Measurements from ENCODE around the gene ARHGAP15. TPM values are rescaled to one million over a fixed set of nuclear protein-coding genes. Genes with fewer than 3 reads are reported as not detected.

The ARHGAP15 gene
- total RNA-seq, 1 donor from 2014 or later: not detected

GRCh38 chr2:143151111-143151752 lies 22.0 kb downstream of the ARHGAP15 start:
- H3K36me3 ChIP-seq (ENCODE audit: control insufficient read depth, insufficient read depth, low read length): no peaks in the 10 kb centered on the region
- H3K27me3 ChIP-seq (ENCODE audit: control insufficient read depth, insufficient read depth, low read length): no peaks in the 10 kb centered on the region
- no peak for TF ChIP-seq CTCF (IDR thresholded peaks at IDR 0.05; ENCODE audit: insufficient read depth, low read length, poor library complexity, severe bottlenecking)
- H3K4me3 ChIP-seq (ENCODE audit: low read depth, low read length): no peak overlapping the region
- DNase-seq (ENCODE audit: low read depth): no peak

GRCh38 chr2:143152219-143152618 lies 23.0 kb downstream of the ARHGAP15 start:
- Histone ChIP-seq H3K36me3 (ENCODE audit: control insufficient read depth, insufficient read depth, low read length) (no peaks in the 10 kb centered on the region), H3K4me3 (ENCODE audit: low read depth, low read length) (no peak overlapping the region), H3K27me3 (ENCODE audit: control insufficient read depth, insufficient read depth, low read length) (no peaks in the 10 kb centered on the region)
- no peak for TF ChIP-seq CTCF (IDR thresholded peaks at IDR 0.05; ENCODE audit: insufficient read depth, low read length, poor library complexity, severe bottlenecking)
- no peak for DNase-seq (ENCODE audit: low read depth)

- no peaks in the 10 kb centered on the region for H3K36me3 ChIP-seq (ENCODE audit: control insufficient read depth, insufficient read depth, low read length)
- DNase-seq (ENCODE audit: low read depth): no peak
- TF ChIP-seq CTCF (IDR thresholded peaks at IDR 0.05; ENCODE audit: insufficient read depth, low read length, poor library complexity, severe bottlenecking): no peak
- H3K4me3 ChIP-seq (ENCODE audit: low read depth, low read length): no peak overlapping the region
- H3K27me3 ChIP-seq (ENCODE audit: control insufficient read depth, insufficient read depth, low read length): no peaks in the 10 kb centered on the region
Measured at GRCh38 chr2:143152637-143153036, 23.4 kb downstream of the ARHGAP15 start.

GRCh38 chr2:143155661-143156060 lies 26.4 kb downstream of the ARHGAP15 start:
- no peak for DNase-seq (ENCODE audit: low read depth)
- Histone ChIP-seq H3K36me3 (ENCODE audit: control insufficient read depth, insufficient read depth, low read length) (no peaks in the 10 kb centered on the region), H3K4me3 (ENCODE audit: low read depth, low read length) (no peak overlapping the region), H3K27me3 (ENCODE audit: control insufficient read depth, insufficient read depth, low read length) (no peaks in the 10 kb centered on the region)
- TF ChIP-seq CTCF (IDR thresholded peaks at IDR 0.05; ENCODE audit: insufficient read depth, low read length, poor library complexity, severe bottlenecking): no peak

GRCh38 chr2:143157001-143157400 lies 27.8 kb downstream of the ARHGAP15 start:
- no peak for TF ChIP-seq CTCF (IDR thresholded peaks at IDR 0.05; ENCODE audit: insufficient read depth, low read length, poor library complexity, severe bottlenecking)
- no peaks in the 10 kb centered on the region for H3K36me3 ChIP-seq (ENCODE audit: control insufficient read depth, insufficient read depth, low read length)
- no peaks in the 10 kb centered on the region for H3K27me3 ChIP-seq (ENCODE audit: control insufficient read depth, insufficient read depth, low read length)
- no peak for DNase-seq (ENCODE audit: low read depth)
- H3K4me3 ChIP-seq (ENCODE audit: low read depth, low read length): no peak overlapping the region

GRCh38 chr2:143157418-143157817 lies 28.2 kb downstream of the ARHGAP15 start:
- TF ChIP-seq CTCF (IDR thresholded peaks at IDR 0.05; ENCODE audit: insufficient read depth, low read length, poor library complexity, severe bottlenecking): no peak
- H3K27me3 ChIP-seq (ENCODE audit: control insufficient read depth, insufficient read depth, low read length): no peaks in the 10 kb centered on the region
- DNase-seq (ENCODE audit: low read depth): no peak
- no peak overlapping the region for H3K4me3 ChIP-seq (ENCODE audit: low read depth, low read length)
- no peaks in the 10 kb centered on the region for H3K36me3 ChIP-seq (ENCODE audit: control insufficient read depth, insufficient read depth, low read length)

All from kidney epithelial cell (primary cell).